MM.1S (cell line): Measurements from ENCODE around the gene SYNE2.

Experiments used
- CTCF ChIP-seq: fragments of 300-600 bp; sonication (generic); IDR thresholded peaks from 2 replicates; pipeline ENCODE4 v1.5.1; 2016; ENCODE audit warnings: antibody characterized with exemption, low read length, mixed read lengths
- EZH2 ChIP-seq: fragments of 300-600 bp; sonication (generic); optimal IDR thresholded peaks from 2 replicates; pipeline ENCODE3; 2017; ENCODE audit warnings: low read depth, mild to moderate bottlenecking, antibody characterized with exemption, low read length, mixed read lengths
- EZH2phosphoT487 ChIP-seq: fragments of 300-600 bp; sonication (generic); IDR thresholded peaks from 2 replicates; pipeline ENCODE4 v1.6.1; 2018; ENCODE audit warnings: antibody characterized with exemption, low read length

- TF ChIP-seq CTCF (no peak), EZH2 (no peak), EZH2phosphoT487 (no peak)
These were observed 385.8 kb downstream of the SYNE2 start for GRCh38 chr14:64238631-64239030.
